K562 (cell line): ENCODE measurements around the gene YPEL1. TPM values are rescaled to one million over a fixed set of nuclear protein-coding genes. Genes with fewer than 3 reads are reported as not detected.

ENCODE experiments used
- ATAC-seq: fragments of 200-7000 bp; cut with Tn5 transposase; 3 replicates; pipeline ENCODE4 v1.9.1; 2020; ENCODE audit warnings: moderate library complexity
- BruUV-seq: library from RNA; stranded (reverse); fragments of 400-500 nt; replicated peaks from 2 replicates; lab custom pipeline; 2021; lab: Mats Ljungman, UMichigan
- CTCF ChIA-PET: fragments of 300-600 bp; formaldehyde crosslinking; extraction: SDS; loops from one replicate; lab custom pipeline; 2021; ENCODE audit warnings: low intra/inter-chr PET ratio; lab: Yijun Ruan, JAX
- POLR2A ChIA-PET: fragments of 300-600, 350-650 bp; sonication (Branson Sonifier 250); formaldehyde crosslinking; extraction: SDS; loops from one replicate; lab custom pipeline; 2021; ENCODE audit warnings: antibody characterized with exemption, inconsistent platforms; lab: Yijun Ruan, JAX
- DNase-seq, 4 experiments: peaks; one replicate each; pipeline versions ENCODE4 v3.0.0 to v3.0.0-alpha.2; 2011 to 2018; ENCODE audit warnings: low spot score in 3 of 4, mixed read lengths in 3 of 4; ENCODE audit errors: extremely low read depth in 1 of 4
- FAIRE-seq: peaks from 2 replicates; lab custom pipeline; 2011; peaks lifted over from hg19 to GRCh38; lab: Jason Lieb, UNC
- H2AFZ ChIP-seq: 2 replicates; pipeline ENCODE4 v1.6.0; 2011; ENCODE audit warnings: low read depth, low read length, control low read depth, inconsistent platforms
- H3K27ac ChIP-seq: fragments of 200-600 bp; 3 replicates; pipeline ENCODE4 v1.8.0; 2011; ENCODE audit warnings: low read depth, mild to moderate bottlenecking, control low read depth, inconsistent platforms, low read length, moderate library complexity, mixed read lengths; ENCODE audit errors: extremely low read depth
- H3K27me3 ChIP-seq, 2 experiments: fragments of 300-600 bp in 1 of 2; 2 replicates in 1 of 2; 3 replicates in 1 of 2; pipeline versions ENCODE4 v1.6.0 to v1.8.0; 2011; ENCODE audit warnings: inconsistent platforms in 2 of 2, low read length in 2 of 2, mild to moderate bottlenecking in 1 of 2, mixed read lengths in 1 of 2, moderate library complexity in 1 of 2; ENCODE audit not compliant: control insufficient read depth in 2 of 2, insufficient read depth in 2 of 2
- H3K36me3 ChIP-seq: fragments of 300-600 bp; 3 replicates; pipeline ENCODE4 v1.8.0; 2011; ENCODE audit warnings: mild to moderate bottlenecking, low read length, inconsistent platforms; ENCODE audit not compliant: control insufficient read depth, insufficient read depth
- H3K4me1 ChIP-seq, 2 experiments: fragments of 200-600 bp in 1 of 2; replicated peaks in 1 of 2; 2 replicates in 1 of 2; 3 replicates in 1 of 2; pipeline versions ENCODE4 v1.5.1 to v1.8.0; 2011; ENCODE audit warnings: inconsistent platforms in 2 of 2, low read length in 2 of 2, mild to moderate bottlenecking in 1 of 2, mixed read lengths in 1 of 2, moderate library complexity in 1 of 2; ENCODE audit not compliant: control insufficient read depth in 2 of 2, insufficient read depth in 2 of 2
- H3K4me2 ChIP-seq: 2 replicates; pipeline ENCODE4 v1.6.1; 2011; ENCODE audit warnings: low read length, control low read depth, inconsistent platforms, mixed read lengths; ENCODE audit not compliant: insufficient read depth
- H3K4me3 ChIP-seq: fragments of 200-600 bp; sonication (generic), shearing (Covaris generic); 2 replicates; pipeline ENCODE4 v1.5.1; 2016; ENCODE audit warnings: control low read depth, inconsistent platforms
- H3K79me2 ChIP-seq: fragments of 200-600 bp; 3 replicates; pipeline ENCODE4 v1.8.0; 2011; ENCODE audit warnings: low read length, inconsistent platforms; ENCODE audit not compliant: control insufficient read depth, insufficient read depth
- H3K9ac ChIP-seq, 2 experiments: 2 replicates each; pipeline versions ENCODE4 v1.6.0 to v1.6.1; 2011; ENCODE audit warnings: low read depth in 2 of 2, low read length in 2 of 2, control low read depth in 1 of 2, inconsistent platforms in 1 of 2, mild to moderate bottlenecking in 1 of 2, mixed read lengths in 1 of 2; ENCODE audit not compliant: insufficient read depth in 1 of 2
- H3K9me1 ChIP-seq: one replicate; pipeline ENCODE4 v1.6.0; 2011; ENCODE audit warnings: inconsistent platforms, mild to moderate bottlenecking, low read length, moderate library complexity; ENCODE audit not compliant: control insufficient read depth, insufficient read depth
- H3K9me3 ChIP-seq: replicated peaks from 2 replicates; pipeline ENCODE4 v1.5.1; 2011; ENCODE audit warnings: low read depth, low read length, inconsistent platforms; ENCODE audit not compliant: control insufficient read depth, insufficient read depth
- H4K20me1 ChIP-seq: replicated peaks from 2 replicates; pipeline ENCODE4 v1.6.1; 2011; ENCODE audit warnings: low read length, inconsistent platforms, mixed read lengths; ENCODE audit not compliant: control insufficient read depth, insufficient read depth
- ATF3 ChIP-seq, 2 experiments: fragments of 450-650 bp in 1 of 2; sonication (generic) in 1 of 2; formaldehyde crosslinking in 1 of 2; IDR thresholded peaks in 1 of 2; conservative IDR thresholded peaks in 1 of 2; 2 replicates each; pipeline versions ENCODE4 v1.6.1 to v1.8.1; 2016 to 2023; ENCODE audit warnings: mild to moderate bottlenecking in 2 of 2, moderate library complexity in 2 of 2, inconsistent platforms in 1 of 2, missing genetic modification reagents in 1 of 2
- E2F1 ChIP-seq: sonication (generic); formaldehyde crosslinking; IDR thresholded peaks from 2 replicates; pipeline ENCODE4 v1.8.1; 2023; ENCODE audit warnings: mild to moderate bottlenecking, missing genetic modification reagents, moderate library complexity
- GTF2F1 ChIP-seq: IDR thresholded peaks from 2 replicates; pipeline ENCODE4 v1.6.1; 2011; ENCODE audit warnings: low read depth, low read length, improper control_type of control experiment
- HNRNPUL1 ChIP-seq: fragments of 200-400 bp; formaldehyde crosslinking; IDR thresholded peaks from 2 replicates; pipeline ENCODE4 v1.6.1; 2017; ENCODE audit warnings: low read length
- MLX ChIP-seq, 2 experiments: fragments of 450-650 bp in 1 of 2; sonication (generic) in 1 of 2; formaldehyde crosslinking; conservative IDR thresholded peaks; 2 replicates each; pipeline versions ENCODE4 v1.4.0 to v1.8.1; 2020 to 2022; ENCODE audit warnings: mild to moderate bottlenecking in 1 of 2, missing genetic modification reagents in 1 of 2
- RBBP5 ChIP-seq: fragments of 200-600 bp; sonication (generic); IDR thresholded peaks from 2 replicates; pipeline ENCODE4 v1.6.1; 2012; ENCODE audit warnings: borderline replicate concordance, mild to moderate bottlenecking, low read length, control low read depth, inconsistent platforms; ENCODE audit not compliant: insufficient read depth, poor library complexity, severe bottlenecking
- RBM39 ChIP-seq: fragments of 200-400 bp; formaldehyde crosslinking; optimal IDR thresholded peaks from 2 replicates; pipeline ENCODE3; 2018; ENCODE audit warnings: low read depth, low read length
- TOE1 ChIP-seq, 2 experiments: fragments of 450-650 bp in 1 of 2; sonication (generic) in 1 of 2; formaldehyde crosslinking in 1 of 2; IDR thresholded peaks; 2 replicates each; pipeline versions ENCODE4 v1.7.1 to v1.8.0; 2016 to 2022; ENCODE audit warnings: borderline replicate concordance in 2 of 2, mild to moderate bottlenecking in 2 of 2, antibody characterized with exemption in 1 of 2, inconsistent platforms in 1 of 2, low read depth in 1 of 2, missing genetic modification reagents in 1 of 2, moderate library complexity in 1 of 2
- TRIM24 ChIP-seq, 2 experiments: fragments of 450-650 bp; IDR thresholded peaks; 2 replicates each; pipeline ENCODE4 v1.6.1; 2016
- UBTF ChIP-seq, 2 experiments: IDR thresholded peaks; 2 replicates each; pipeline ENCODE4 v1.6.1; 2012; ENCODE audit warnings: improper control_type of control experiment in 2 of 2, low read depth in 2 of 2, low read length in 2 of 2, borderline replicate concordance in 1 of 2
- ZNF324 ChIP-seq: fragments of 250-450 bp; sonication (Bioruptor Pico); IDR thresholded peaks from 2 replicates; pipeline ENCODE4 v1.4.0; 2020; ENCODE audit warnings: mild to moderate bottlenecking
- WGBS: fragments of 100-300 bp; shearing (Covaris generic); methylation state at CpG from one replicate; pipeline ENCODE4 v1.1.6; 2016; ENCODE audit warnings: low coverage, mixed read lengths; ENCODE audit not compliant: insufficient coverage; ENCODE audit errors: missing lambda C conversion rate; 5-methylcytosine and 5-hydroxymethylcytosine counted together
- in situ Hi-C: fragments of 300-500 bp; cut with MboI; formaldehyde crosslinking; loops from 4 replicates; pipeline ENCODE4 v1.15.0; 2018; ENCODE audit warnings: inconsistent platforms, mixed read lengths
- intact Hi-C: fragments of 100-400 bp; cut with micrococcal nuclease; formaldehyde crosslinking; loops from 2 replicates; pipeline ENCODE4 v1.14.2; 2022
- polyA plus RNA-seq, 8 experiments: library from polyadenylated mRNA; depleted of rRNA in 4 of 8; stranded (reverse) in 5 of 8; unstranded in 3 of 8; fragments of >200 nt; fragmentation: Nextera tagmentation in 2 of 8; fragmentation: Illumina TruSeq in 1 of 8; extraction: Ambion mirVana in 2 of 8; extraction: Trizol in 1 of 8; gene quantifications; 2 replicates each; pipeline versions ENCODE4 v1.2.1 to v1.2.3, GENCODE V29; 2011 to 2014; ENCODE audit warnings: inconsistent platforms in 1 of 8, missing spikeins in 1 of 8
- total RNA-seq, 7 experiments: library from RNA; depleted of rRNA in 6 of 7; stranded (reverse); fragments of >200 nt in 6 of 7; fragmentation: Illumina TruSeq in 2 of 7; extraction: Trizol in 2 of 7; gene quantifications; 2 replicates each; pipeline versions ENCODE4 v1.2.1 to v1.2.3, GENCODE V29; 2011 to 2021; ENCODE audit warnings: low replicate concordance in 1 of 7

YPEL1 gene
- total and polyA plus RNA-seq, 9 of the 15 experiments (the other 6 are each of a cell fraction or from before 2014, with no cell fraction given) = 0.07 to 2.2 (median 0.46) TPM

- H3K27me3 ChIP-seq = peaks cover 43 to 72% of the 10 kb centered on the region in 2 experiments
- in situ Hi-C loops (loop anchor here (5.0 kb wide), 1 partner anchor 234 kb away; no protein-coding TSS in a partner anchor), intact Hi-C loops (loop anchor here (1.0 to 5.0 kb wide), 12 partner anchors 13 to 489 kb away; partner anchors contain the start of gene PPM1F)
- 21% methylated on average over 9 of the region's 9 CpGs for WGBS
- no peak overlapping the region for H3K27ac ChIP-seq
- ChIA-PET CTCF (interaction anchor here (0.5 to 12.1 kb wide), 28 partner anchors 8 to 342 kb away, joined by 3 to 609 read pairs (median 4); partner anchors contain the start of genes MAPK1, PPM1F and TOP3B), POLR2A (interaction anchor here (0.6 to 2.6 kb wide), 8 partner anchors 13 to 225 kb away, joined by 3 to 12 read pairs (median 3); partner anchors contain the start of gene SDF2L1)
- peak overlapping the region; percentile 85 for H2AFZ ChIP-seq
- ATAC-seq = peak; percentile 0; the same call in 1 of the 3 replicates
- H3K9me1 ChIP-seq = no peaks in the 10 kb centered on the region
- no peaks in the 10 kb centered on the region for H3K36me3 ChIP-seq
- peak overlapping the region; percentile 5 to 77; a peak in 2 of 4 replicates for H3K9ac ChIP-seq
- H3K79me2 ChIP-seq = no peaks in the 10 kb centered on the region
- H4K20me1 ChIP-seq = peaks cover 33% of the 10 kb centered on the region
- H3K4me3 ChIP-seq = no peak overlapping the region
- DNase-seq = no peak
- FAIRE-seq = no peak
- H3K4me1 ChIP-seq = peaks cover 9 to 14% of the 10 kb centered on the region in 2 experiments; a peak in 4 of 5 replicates
- no TSS peak for BruUV-seq
- H3K4me2 ChIP-seq = peak overlapping the region; percentile 79
- no peaks in the 10 kb centered on the region for H3K9me3 ChIP-seq
- no peak for TF ChIP-seq ATF3 (IDR thresholded peaks at IDR 0.05)
- TF ChIP-seq ATF3 (CRISPR knock-in tag; conservative IDR thresholded peaks at IDR 0.05) = 0 out of 2 replicates have a peak, but pooled peaks have one; percentile 15
- no peak for TF ChIP-seq TOE1 (IDR thresholded peaks at IDR 0.05; ENCODE audit: borderline replicate concordance)
- TF ChIP-seq TOE1 (CRISPR knock-in tag; IDR thresholded peaks at IDR 0.05; ENCODE audit: borderline replicate concordance, low read depth) = no peak
- TF ChIP-seq RBM39 = peak; percentile 13
- no peak for TF ChIP-seq TRIM24 (IDR thresholded peaks at IDR 0.05)
- no peak for TF ChIP-seq RBBP5
- TF ChIP-seq HNRNPUL1 = 0 out of 2 replicates have a peak, but pooled peaks have one; percentile 9
- no peak for TF ChIP-seq ZNF324 (CRISPR knock-in tag)
- TF ChIP-seq UBTF (IDR thresholded peaks at IDR 0.05; ENCODE audit: borderline replicate concordance in 1 of 2, low read depth in 2 of 2, low read length in 2 of 2) = 0 out of 4 replicates have a peak, but pooled peaks of 1 of the 2 experiments have one; percentile 7
- TF ChIP-seq E2F1 (CRISPR knock-in tag) = 0 out of 2 replicates have a peak, but pooled peaks have one; percentile 15
- peak; percentile 65; the same call in 1 of the 2 replicates for TF ChIP-seq GTF2F1
- TF ChIP-seq MLX (CRISPR knock-in tag; conservative IDR thresholded peaks at IDR 0.05) = 0 out of 4 replicates have a peak, but pooled peaks of 1 of the 2 experiments have one; percentile 11
Measured at GRCh38 chr22:21713428-21714058, 22.1 kb downstream of the YPEL1 start.
